PC-9 (cell line): ENCODE results near the gene PER3. TPM values are rescaled to one million over a fixed set of nuclear protein-coding genes. Genes with fewer than 3 reads are reported as not detected.

Experiments used
- BruUV-seq: library from RNA; stranded (reverse); fragments of 400-500 nt; replicated peaks from 2 replicates; lab custom pipeline; 2021; lab: Mats Ljungman, UMichigan
- CTCF ChIA-PET: fragments of 300-600 bp; sonication (Branson Sonifier 250); formaldehyde crosslinking; loops from one replicate; lab custom pipeline; 2022; ENCODE audit warnings: antibody characterized with exemption; lab: Charles Lee
- POLR2A ChIA-PET: fragments of 300-600 bp; sonication (Branson Sonifier 250); formaldehyde crosslinking; loops from one replicate; lab custom pipeline; 2022; ENCODE audit warnings: antibody characterized with exemption; ENCODE audit not compliant: unreplicated experiment; lab: Charles Lee
- DNase-seq, 2 experiments: peaks; one replicate each; pipeline versions ENCODE4 v3.0.0 to v3.0.0-alpha.2; 2015 to 2022; ENCODE audit warnings: mixed read lengths in 1 of 2
- H2AFZ ChIP-seq: fragments of 200-600 bp; sonication (generic); 2 replicates; pipeline ENCODE4 v1.8.1; 2017; ENCODE audit warnings: antibody characterized with exemption
- H3F3A ChIP-seq: fragments of 200-600 bp; sonication (generic); 2 replicates; pipeline ENCODE4 v1.8.1; 2017; ENCODE audit warnings: antibody characterized with exemption, mild to moderate bottlenecking, low read depth; ENCODE audit not compliant: insufficient read depth
- H3K27ac ChIP-seq: fragments of 200-600 bp; sonication (generic); 2 replicates; pipeline ENCODE4 v1.6.1; 2016; ENCODE audit warnings: mixed run types
- H3K27me3 ChIP-seq: fragments of 200-600 bp; sonication (generic); 2 replicates; pipeline ENCODE4 v1.6.1; 2016; ENCODE audit warnings: low read depth, mixed run types; ENCODE audit not compliant: insufficient read depth
- H3K36me3 ChIP-seq: fragments of 200-600 bp; sonication (generic); 2 replicates; pipeline ENCODE4 v1.6.1; 2016; ENCODE audit warnings: low read depth, mixed run types
- H3K4me1 ChIP-seq: fragments of 200-600 bp; sonication (generic); replicated peaks from 2 replicates; pipeline ENCODE4 v1.6.1; 2016; ENCODE audit warnings: mixed run types; ENCODE audit not compliant: insufficient read depth
- H3K4me2 ChIP-seq: fragments of 200-600 bp; sonication (generic); 2 replicates; pipeline ENCODE4 v1.6.1; 2017; ENCODE audit warnings: mixed run types
- H3K4me3 ChIP-seq: fragments of 200-600 bp; sonication (generic); 2 replicates; pipeline ENCODE4 v1.6.1; 2016; ENCODE audit warnings: mixed run types
- H3K79me2 ChIP-seq: fragments of 200-600 bp; sonication (generic); 2 replicates; pipeline ENCODE4 v1.6.1; 2017; ENCODE audit warnings: low read depth, mixed run types
- H3K9me2 ChIP-seq: fragments of 200-600 bp; sonication (generic); 2 replicates; pipeline ENCODE4 v1.8.1; 2017; ENCODE audit warnings: mild to moderate bottlenecking; ENCODE audit not compliant: insufficient read depth
- H3K9me3 ChIP-seq: fragments of 200-600 bp; sonication (generic); 2 replicates; pipeline ENCODE4 v1.8.1; 2016; ENCODE audit warnings: low read depth; ENCODE audit not compliant: insufficient read depth
- H4K20me1 ChIP-seq: fragments of 200-600 bp; sonication (generic); 2 replicates; pipeline ENCODE4 v1.8.1; 2017; ENCODE audit not compliant: insufficient read depth
- EZH2 ChIP-seq: fragments of 200-600 bp; sonication (generic); IDR thresholded peaks from 2 replicates; pipeline ENCODE4 v1.8.0; 2017; ENCODE audit warnings: antibody characterized with exemption, low read depth
- intact Hi-C: fragments of 100-400 bp; cut with micrococcal nuclease; formaldehyde crosslinking; loops from one replicate; pipeline ENCODE4 v1.10.0; 2022; ENCODE audit not compliant: unreplicated experiment
- total RNA-seq: library from RNA; stranded (reverse); gene quantifications from 2 replicates; pipeline ENCODE4 v1.2.3, GENCODE V29; 2021
- TF ChIP-seq, protein P1 (sequence below): fragments of 200-600 bp; sonication (generic); conservative IDR thresholded peaks from 2 replicates; pipeline ENCODE4 v1.6.1; 2017; ENCODE audit warnings: mixed run types, antibody characterized with exemption, mild to moderate bottlenecking, moderate library complexity

The PER3 gene
- total RNA-seq, 1 experiment from 2014 or later: 25.1 TPM

DNA sequence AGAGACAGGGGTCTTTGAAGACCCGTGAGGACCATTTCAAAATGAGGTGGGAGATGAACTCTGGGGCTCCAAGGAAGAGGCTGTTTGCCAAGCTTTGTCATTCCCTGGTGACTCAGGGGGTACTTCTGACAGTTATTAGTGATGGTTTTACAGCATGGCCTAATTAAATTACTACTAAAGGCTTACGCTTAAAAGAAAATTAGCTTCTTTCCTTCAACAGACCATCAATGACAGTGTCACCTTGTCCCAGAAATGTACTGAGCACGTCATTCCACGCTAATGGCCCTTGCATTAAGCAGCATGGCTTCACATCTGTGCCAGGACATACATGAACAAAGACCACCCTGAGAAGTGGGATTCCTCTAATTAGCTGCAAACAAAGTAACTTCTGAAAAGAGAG, 73.9 kb downstream of the PER3 start:
- CTCF ChIA-PET: interaction anchor here (0.6 kb wide), 1 partner anchor 685 kb away, joined by 7 read pairs; no protein-coding TSS in a partner anchor
- H2AFZ ChIP-seq: no peak overlapping the region
- POLR2A ChIA-PET: no interaction called here
- H3K4me1 ChIP-seq: no peaks in the 10 kb centered on the region
- H3K79me2 ChIP-seq: no peaks in the 10 kb centered on the region
- H3K36me3 ChIP-seq: no peaks in the 10 kb centered on the region
- H3K9me2 ChIP-seq: no peaks in the 10 kb centered on the region
- no peak for TF ChIP-seq EZH2
- TF ChIP-seq, protein P1, sequence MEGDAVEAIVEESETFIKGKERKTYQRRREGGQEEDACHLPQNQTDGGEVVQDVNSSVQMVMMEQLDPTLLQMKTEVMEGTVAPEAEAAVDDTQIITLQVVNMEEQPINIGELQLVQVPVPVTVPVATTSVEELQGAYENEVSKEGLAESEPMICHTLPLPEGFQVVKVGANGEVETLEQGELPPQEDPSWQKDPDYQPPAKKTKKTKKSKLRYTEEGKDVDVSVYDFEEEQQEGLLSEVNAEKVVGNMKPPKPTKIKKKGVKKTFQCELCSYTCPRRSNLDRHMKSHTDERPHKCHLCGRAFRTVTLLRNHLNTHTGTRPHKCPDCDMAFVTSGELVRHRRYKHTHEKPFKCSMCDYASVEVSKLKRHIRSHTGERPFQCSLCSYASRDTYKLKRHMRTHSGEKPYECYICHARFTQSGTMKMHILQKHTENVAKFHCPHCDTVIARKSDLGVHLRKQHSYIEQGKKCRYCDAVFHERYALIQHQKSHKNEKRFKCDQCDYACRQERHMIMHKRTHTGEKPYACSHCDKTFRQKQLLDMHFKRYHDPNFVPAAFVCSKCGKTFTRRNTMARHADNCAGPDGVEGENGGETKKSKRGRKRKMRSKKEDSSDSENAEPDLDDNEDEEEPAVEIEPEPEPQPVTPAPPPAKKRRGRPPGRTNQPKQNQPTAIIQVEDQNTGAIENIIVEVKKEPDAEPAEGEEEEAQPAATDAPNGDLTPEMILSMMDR: no peak
- no peak for DNase-seq
- H3K27me3 ChIP-seq: no peaks in the 10 kb centered on the region
- intact Hi-C loops: no loop called here
- BruUV-seq: no TSS peak
- H3K4me3 ChIP-seq: no peak overlapping the region
- no peak overlapping the region for H3K27ac ChIP-seq
- H3K9me3 ChIP-seq: no peaks in the 10 kb centered on the region
- no peaks in the 10 kb centered on the region for H4K20me1 ChIP-seq
- no peak overlapping the region for H3K4me2 ChIP-seq
- H3F3A ChIP-seq: no peaks in the 10 kb centered on the region

DNA sequence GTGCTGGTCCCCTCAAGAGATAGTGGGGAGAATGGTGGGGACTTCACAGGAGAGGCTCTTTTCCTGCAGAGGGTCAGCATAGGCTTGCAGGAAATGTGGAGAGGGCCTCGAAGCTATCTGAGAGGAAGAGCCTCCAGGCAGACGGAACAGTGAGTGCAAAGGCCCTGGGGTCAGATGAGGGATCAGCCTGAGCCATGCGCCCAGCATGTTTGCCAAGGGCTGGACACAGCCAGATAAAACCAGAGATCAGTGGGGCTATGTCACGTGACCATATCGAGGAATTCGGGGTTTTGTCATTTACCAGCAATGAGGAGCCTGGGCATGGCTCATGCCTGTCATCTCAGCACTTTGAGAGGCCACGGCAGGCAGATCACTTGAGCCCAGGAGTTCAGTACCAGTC, 75.3 kb downstream of the PER3 start:
- H3K27ac ChIP-seq: no peak overlapping the region
- H3K9me3 ChIP-seq: no peaks in the 10 kb centered on the region
- intact Hi-C loops: no loop called here
- no peaks in the 10 kb centered on the region for H3K79me2 ChIP-seq
- no peak overlapping the region for H3K4me2 ChIP-seq
- no peak overlapping the region for H2AFZ ChIP-seq
- H3K9me2 ChIP-seq: no peaks in the 10 kb centered on the region
- CTCF ChIA-PET: no interaction called here
- no TSS peak for BruUV-seq
- no peaks in the 10 kb centered on the region for H3K27me3 ChIP-seq
- H3K4me3 ChIP-seq: no peak overlapping the region
- TF ChIP-seq, protein P1: no peak
- no peak for TF ChIP-seq EZH2
- no peaks in the 10 kb centered on the region for H3F3A ChIP-seq
- H4K20me1 ChIP-seq: no peaks in the 10 kb centered on the region
- DNase-seq: no peak
- no peaks in the 10 kb centered on the region for H3K4me1 ChIP-seq
- POLR2A ChIA-PET: no interaction called here
- H3K36me3 ChIP-seq: no peaks in the 10 kb centered on the region

DNA sequence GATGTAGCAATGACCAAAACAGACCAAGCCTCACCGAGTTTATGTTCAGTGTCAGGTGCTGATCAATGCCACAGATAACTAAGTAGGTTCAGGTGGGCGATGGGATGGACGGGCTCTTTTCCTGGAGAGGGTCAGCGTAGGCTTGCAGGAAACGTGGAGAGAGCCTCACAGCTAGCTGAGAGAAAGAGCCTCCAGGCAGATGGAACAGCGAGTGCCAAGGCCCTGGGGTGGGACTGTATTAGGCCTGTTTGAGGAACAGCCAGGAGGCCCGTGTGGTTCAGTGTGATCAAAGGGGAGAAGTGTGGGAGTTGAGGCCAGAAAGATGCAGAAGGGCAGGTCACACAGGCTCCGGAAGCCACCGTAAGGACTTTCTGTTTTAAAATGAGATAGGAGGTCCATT, 76.0 kb downstream of the PER3 start:
- Histone ChIP-seq H3K9me2 (no peaks in the 10 kb centered on the region), H3K36me3 (no peaks in the 10 kb centered on the region), H3K4me1 (no peaks in the 10 kb centered on the region), H3K27me3 (no peaks in the 10 kb centered on the region), H3K79me2 (no peaks in the 10 kb centered on the region), H3K9me3 (no peaks in the 10 kb centered on the region), H3K4me2 (no peak overlapping the region), H4K20me1 (no peaks in the 10 kb centered on the region), H3K4me3 (no peak overlapping the region), H2AFZ (no peak overlapping the region), H3F3A (no peaks in the 10 kb centered on the region), H3K27ac (no peak overlapping the region)
- no TSS peak for BruUV-seq
- TF ChIP-seq EZH2: no peak
- TF ChIP-seq, protein P1: no peak
- no peak for DNase-seq
- POLR2A ChIA-PET: no interaction called here
- intact Hi-C loops: no loop called here
- CTCF ChIA-PET: interaction anchor here (0.6 kb wide), 1 partner anchor 187 kb away, joined by 3 read pairs; no protein-coding TSS in a partner anchor
